Measurements from ENCODE around the gene BNIPL. TPM values are rescaled to one million over a fixed set of nuclear protein-coding genes. Genes with fewer than 3 reads are reported as not detected.

The BNIPL gene
- total RNA-seq, 1 donor from 2014 or later: under 0.01 TPM

DNA sequence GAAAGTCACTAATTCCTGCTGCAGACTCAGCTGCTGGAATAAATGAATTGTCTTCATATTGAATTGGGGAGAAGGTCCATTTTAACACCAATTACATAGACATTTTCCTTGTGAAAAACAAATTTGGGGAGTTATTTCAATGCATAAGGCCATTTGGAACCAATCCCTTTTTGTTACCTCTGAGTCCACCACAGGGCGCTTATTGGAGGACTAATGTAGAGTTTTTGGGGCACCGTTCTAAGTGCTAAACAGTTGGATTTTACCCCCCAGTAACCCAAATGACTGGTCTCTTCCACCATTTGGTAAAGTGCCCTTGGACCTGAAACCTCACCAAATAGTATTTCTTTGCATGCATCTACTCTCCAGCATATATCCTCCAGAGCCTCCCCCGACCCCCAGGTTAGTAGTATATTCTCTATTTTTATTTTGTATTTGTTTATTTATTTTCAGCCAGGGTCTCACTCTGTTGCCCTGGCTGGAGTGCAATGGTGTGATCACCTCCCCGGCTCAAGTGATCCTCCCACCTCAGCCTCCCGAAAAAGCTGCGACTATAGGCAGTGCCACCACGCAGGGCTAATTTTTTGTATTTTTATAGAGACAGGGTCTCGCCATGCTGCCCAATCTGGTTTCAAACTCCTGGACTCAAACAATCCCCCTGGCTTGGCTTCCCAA is 26.6 kb upstream of the BNIPL start:
- DNase-seq (ENCODE audit: low read depth in 2 of 2): no peak

- DNase-seq (ENCODE audit: low read depth in 2 of 2): no peak
Observed at GRCh38 chr1:151010346-151010726, 26.1 kb upstream of the BNIPL start.

- no peak for DNase-seq (ENCODE audit: low read depth in 2 of 2)
Observed at GRCh38 chr1:151011154-151011850, 25.1 kb upstream of the BNIPL start.

- no peak for DNase-seq (ENCODE audit: low read depth in 2 of 2)
Observed at GRCh38 chr1:151012684-151013471, 23.5 kb upstream of the BNIPL start.

- DNase-seq (ENCODE audit: low read depth in 2 of 2): no peak
Observed at GRCh38 chr1:151013518-151013917, 22.9 kb upstream of the BNIPL start.

- DNase-seq (ENCODE audit: low read depth in 2 of 2): peak; percentile 65 to 79
Observed at GRCh38 chr1:151024540-151025146, 11.7 kb upstream of the BNIPL start.

GRCh38 chr1:151026460-151026859 is 9.9 kb upstream of the BNIPL start:
- no peak for DNase-seq (ENCODE audit: low read depth in 2 of 2)

GRCh38 chr1:151032164-151032563 is 4.2 kb upstream of the BNIPL start:
- no peak for DNase-seq (ENCODE audit: low read depth in 2 of 2)

- DNase-seq (ENCODE audit: low read depth in 2 of 2): no peak
Observed at GRCh38 chr1:151035167-151035566, 1.2 kb upstream of the BNIPL start.

DNA sequence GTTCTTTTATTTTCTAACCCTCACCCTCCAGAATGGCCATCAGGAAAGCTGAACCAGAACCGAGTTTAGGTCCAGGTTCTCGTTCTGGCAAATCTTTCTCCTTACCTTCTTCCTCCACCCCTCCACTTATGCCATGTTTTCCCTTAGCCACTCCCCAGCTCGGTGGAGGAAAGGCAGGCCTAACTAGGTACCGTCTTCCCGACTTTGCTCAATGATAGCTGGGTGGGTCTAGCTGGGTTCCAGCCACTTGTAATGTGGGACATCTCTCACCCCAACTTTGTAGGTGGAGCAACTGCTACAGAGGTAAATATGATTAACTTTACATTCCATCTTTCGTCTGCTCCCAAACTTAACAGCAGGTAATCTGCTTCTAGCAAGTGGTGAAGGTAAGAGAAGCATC is 646 bp downstream of the BNIPL start:
- no peak for DNase-seq (ENCODE audit: low read depth in 2 of 2)

GRCh38 chr1:151039521-151039920 is 3.1 kb downstream of the BNIPL start:
- DNase-seq (ENCODE audit: low read depth in 2 of 2): no peak

- DNase-seq (ENCODE audit: low read depth in 2 of 2): no peak
Observed at GRCh38 chr1:151043163-151043562, 6.8 kb downstream of the BNIPL start.

DNA sequence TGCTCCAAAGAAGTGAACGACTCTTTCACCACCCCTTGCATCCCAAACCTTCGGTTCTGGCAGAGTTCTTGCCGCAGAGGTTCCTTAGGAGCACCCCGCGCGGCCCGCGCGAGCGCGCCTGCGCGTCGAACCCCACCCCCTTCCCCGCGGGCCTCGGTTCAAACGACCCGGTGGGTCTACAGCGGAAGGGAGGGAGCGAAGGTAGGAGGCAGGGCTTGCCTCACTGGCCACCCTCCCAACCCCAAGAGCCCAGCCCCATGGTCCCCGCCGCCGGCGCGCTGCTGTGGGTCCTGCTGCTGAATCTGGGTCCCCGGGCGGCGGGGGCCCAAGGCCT is 11.2 kb downstream of the BNIPL start, which contains the start of gene C1orf56:
TSS of gene C1orf56 (plus strand) at position 161 of the 334 bp plus-strand sequence. CDS start at position 258, 97 bp downstream.
- DNase-seq (ENCODE audit: low read depth in 2 of 2): peak in 1 of 2 donors; percentile 56

DNA sequence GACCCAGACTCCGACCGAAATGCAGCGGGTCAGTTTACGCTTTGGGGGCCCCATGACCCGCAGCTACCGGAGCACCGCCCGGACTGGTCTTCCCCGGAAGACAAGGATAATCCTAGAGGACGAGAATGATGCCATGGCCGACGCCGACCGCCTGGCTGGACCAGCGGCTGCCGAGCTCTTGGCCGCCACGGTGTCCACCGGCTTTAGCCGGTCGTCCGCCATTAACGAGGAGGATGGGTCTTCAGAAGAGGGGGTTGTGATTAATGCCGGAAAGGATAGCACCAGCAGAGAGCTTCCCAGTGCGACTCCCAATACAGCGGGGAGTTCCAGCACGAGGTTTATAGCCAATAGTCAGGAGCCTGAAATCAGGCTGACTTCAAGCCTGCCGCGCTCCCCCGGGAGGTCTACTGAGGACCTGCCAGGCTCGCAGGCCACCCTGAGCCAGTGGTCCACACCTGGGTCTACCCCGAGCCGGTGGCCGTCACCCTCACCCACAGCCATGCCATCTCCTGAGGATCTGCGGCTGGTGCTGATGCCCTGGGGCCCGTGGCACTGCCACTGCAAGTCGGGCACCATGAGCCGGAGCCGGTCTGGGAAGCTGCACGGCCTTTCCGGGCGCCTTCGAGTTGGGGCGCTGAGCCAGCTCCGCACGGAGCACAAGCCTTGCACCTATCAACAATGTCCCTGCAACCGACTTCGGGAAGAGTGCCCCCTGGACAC is 11.7 kb downstream of the BNIPL start:
- DNase-seq (ENCODE audit: low read depth in 2 of 2): peak in 1 of 2 donors; percentile 76

DNA sequence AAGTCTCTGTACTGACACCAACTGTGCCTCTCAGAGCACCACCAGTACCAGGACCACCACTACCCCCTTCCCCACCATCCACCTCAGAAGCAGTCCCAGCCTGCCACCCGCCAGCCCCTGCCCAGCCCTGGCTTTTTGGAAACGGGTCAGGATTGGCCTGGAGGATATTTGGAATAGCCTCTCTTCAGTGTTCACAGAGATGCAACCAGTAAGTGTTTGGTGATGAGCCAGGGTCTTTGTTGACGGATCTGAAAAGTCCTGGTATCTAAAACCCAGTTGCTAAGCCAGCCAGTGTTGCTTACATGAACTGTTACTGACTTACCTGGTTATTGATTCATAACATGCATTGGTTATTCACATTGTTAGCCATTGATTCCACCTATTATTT is 12.3 kb downstream of the BNIPL start:
- DNase-seq (ENCODE audit: low read depth in 2 of 2): no peak

- DNase-seq (ENCODE audit: low read depth in 2 of 2): no peak
Observed at GRCh38 chr1:151049458-151049857, 13.1 kb downstream of the BNIPL start.

DNA sequence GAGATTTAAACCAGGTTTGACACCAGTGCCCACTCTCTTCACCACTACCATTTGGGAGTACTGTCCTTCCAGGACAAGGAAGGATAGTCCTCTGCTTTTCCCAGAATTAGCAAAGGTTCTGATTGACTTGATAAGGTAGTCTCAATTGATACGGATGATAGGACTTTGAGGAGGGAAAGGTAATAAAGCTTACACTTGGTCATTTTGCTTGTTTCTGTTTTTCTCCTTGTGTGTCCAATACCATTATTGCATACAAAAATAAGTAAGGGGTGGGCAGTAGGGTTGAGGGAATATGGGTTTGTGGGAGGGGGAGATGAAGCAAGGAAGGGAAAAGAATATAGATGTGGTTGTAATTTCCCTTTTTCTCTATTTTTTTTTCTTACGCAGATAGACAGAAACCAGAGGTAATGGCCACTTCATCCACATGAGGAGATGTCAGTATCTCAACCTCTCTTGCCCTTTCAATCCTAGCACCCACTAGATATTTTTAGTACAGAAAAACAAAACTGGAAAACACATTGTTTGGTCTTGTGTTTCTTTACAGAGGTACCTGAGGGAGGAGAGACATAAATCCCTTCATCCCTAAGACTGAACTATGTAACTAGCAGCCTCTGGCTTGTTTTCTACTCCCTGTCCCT is 13.8 kb downstream of the BNIPL start:
- DNase-seq (ENCODE audit: low read depth in 2 of 2): no peak

DNA sequence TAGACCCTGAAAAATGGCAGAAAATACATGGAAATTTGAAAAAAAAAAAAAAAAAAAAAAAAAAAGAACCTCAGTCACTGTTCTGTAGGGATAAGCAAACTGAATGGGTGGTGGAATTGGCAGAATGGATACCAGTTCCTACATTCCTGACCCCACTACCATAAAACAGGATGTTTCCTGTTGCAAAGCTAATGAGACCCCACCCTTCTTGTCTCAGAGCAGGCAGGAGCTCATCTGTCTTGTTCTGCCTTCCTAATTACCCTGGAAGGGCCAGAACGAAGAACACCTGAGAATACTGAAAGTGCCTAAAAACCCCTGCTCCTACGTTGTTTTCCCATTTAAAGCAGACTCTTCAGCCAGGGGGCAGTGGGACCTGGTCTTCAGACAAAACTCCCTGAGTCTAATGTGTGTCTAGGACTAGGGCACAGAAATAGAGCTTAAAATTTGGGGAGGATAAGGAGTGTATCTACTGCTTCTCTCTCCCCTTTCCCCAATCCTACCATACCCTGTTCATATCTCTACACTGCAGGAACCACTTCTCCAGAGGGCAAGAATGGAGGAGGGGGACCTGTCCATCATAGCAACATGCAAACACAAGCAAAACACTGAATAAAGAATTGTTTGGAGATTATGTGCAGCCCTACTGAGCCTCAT is 15.1 kb downstream of the BNIPL start:
- DNase-seq (ENCODE audit: low read depth in 2 of 2): no peak

DNA sequence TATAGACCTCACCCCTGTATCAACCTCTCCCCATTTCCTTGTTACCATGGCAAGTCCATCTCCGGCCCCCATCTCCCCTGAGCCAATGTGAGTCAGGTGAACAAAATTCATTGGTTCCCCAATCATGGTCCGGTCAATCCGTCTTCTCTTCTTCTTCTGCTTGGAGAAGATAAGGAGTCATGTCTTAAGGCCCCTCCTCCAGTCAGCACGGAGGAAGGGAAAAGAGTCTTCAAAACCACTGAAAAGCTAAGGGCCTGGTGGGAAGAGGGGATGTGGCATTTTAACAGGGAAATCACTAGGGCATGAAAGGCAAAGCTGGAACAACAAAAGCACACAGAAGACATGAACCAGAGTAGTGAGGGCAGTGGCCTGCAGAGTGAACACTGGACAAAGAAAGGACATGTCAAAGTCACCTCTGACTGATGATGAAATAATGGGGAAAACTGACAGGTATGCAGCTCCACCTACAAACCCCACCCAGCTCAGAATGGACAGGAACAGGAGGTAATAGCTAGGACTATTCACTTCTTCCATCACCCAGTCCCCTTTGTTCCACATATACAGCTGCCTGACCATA is 18.7 kb downstream of the BNIPL start:
- no peak for DNase-seq (ENCODE audit: low read depth in 2 of 2)

GRCh38 chr1:151055581-151055980 is 19.2 kb downstream of the BNIPL start:
- no peak for DNase-seq (ENCODE audit: low read depth in 2 of 2)

Measured in dermis microvascular lymphatic vessel endothelial cell (primary cell).